ENCODE data around the gene EPHA3. TPM values are rescaled to one million over a fixed set of nuclear protein-coding genes. Genes with fewer than 3 reads are reported as not detected.

Gene EPHA3
- total RNA-seq, 1 experiment from 2014 or later = 1.2 TPM

- no peak for DNase-seq (ENCODE audit: low spot score)
- in situ Hi-C loops (cut with HindIII; ENCODE audit: low sequenced_read_pairs) = no loop called here
Measured at GRCh38 chr3:89268059-89268458, 160.6 kb downstream of the EPHA3 start.

- in situ Hi-C loops (cut with HindIII; ENCODE audit: low sequenced_read_pairs) = no loop called here
- DNase-seq (ENCODE audit: low spot score) = no peak
Measured at GRCh38 chr3:89270201-89270600, 162.8 kb downstream of the EPHA3 start.

DNA sequence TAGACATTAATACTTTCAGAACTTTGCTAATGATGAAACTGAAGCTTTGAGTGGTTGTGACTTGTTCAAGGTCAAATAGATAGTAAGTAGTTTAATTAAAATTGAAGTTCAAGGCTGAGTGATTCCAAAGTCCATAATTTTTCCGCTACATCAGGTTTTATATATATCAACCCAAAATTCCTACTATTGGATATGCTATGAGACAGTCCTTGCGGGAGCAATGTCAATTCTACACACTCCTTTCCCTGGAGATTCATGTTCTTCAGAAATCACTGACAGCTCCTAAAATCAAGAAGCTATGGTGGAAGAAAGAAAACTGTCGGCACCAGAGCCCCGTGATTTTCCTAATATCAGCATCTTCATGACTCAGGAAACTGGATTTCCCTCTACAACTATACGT is 167.6 kb downstream of the EPHA3 start:
- in situ Hi-C loops (cut with HindIII; ENCODE audit: low sequenced_read_pairs) = no loop called here
- DNase-seq (ENCODE audit: low spot score) = no peak

DNA sequence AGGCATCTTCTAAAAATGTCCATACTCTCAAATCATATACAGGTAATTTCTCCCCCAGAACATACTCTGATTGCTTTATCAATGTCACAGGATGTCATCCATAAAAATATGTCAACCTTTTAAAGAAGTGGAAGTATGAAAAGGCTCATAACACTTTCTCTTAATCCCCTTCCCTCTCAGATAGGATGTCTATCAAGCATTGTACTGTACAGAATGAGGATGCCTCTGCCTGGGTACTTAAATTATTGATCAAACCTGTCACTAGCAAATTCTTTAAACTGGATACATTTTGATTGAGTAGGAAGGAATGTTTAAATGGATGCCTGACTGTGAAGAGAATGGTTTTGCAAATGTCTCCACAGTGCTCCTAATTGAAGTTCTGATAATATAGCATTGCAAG is 168.7 kb downstream of the EPHA3 start:
- no peak for DNase-seq (ENCODE audit: low spot score)
- in situ Hi-C loops (cut with HindIII; ENCODE audit: low sequenced_read_pairs) = no loop called here

DNA sequence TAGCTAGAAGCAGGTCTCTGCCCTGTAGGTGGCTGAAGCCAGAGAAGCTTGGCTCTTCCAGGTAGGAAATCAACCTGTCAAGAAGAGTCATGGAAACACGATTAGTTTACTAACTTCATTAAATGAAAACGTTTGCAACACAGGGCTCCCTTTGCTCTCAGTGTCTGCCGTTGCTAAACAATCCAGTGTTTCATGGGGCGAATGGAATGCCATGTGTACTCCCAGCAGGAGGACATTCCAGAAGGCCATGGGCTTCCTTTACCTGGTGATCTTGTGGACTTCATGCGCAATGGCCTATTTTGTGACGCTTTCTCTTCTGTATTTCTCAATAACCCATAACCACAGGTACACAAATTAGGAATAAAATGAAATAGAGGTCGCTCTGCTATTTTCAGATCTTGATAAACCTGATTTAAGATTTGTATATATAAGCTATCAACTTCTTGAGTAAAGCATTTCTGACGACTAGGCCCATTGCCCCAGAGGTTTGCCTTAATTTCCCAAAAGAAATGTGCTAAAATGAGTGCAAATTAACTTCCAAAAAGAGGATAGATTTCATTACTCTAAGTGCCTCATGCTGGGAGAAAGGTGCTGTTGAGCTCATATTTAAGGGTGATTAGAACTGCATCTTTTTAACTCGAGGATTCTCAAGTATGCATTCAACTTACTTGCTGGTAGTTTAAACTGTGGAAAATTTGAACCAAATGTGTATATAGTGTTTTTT is 171.0 kb downstream of the EPHA3 start:
- in situ Hi-C loops (cut with HindIII; ENCODE audit: low sequenced_read_pairs) = no loop called here
- no peak for DNase-seq (ENCODE audit: low spot score)

GRCh38 chr3:89280301-89280700 is 172.9 kb downstream of the EPHA3 start:
- DNase-seq (ENCODE audit: low spot score) = no peak
- in situ Hi-C loops (cut with HindIII; ENCODE audit: low sequenced_read_pairs) = no loop called here

DNA sequence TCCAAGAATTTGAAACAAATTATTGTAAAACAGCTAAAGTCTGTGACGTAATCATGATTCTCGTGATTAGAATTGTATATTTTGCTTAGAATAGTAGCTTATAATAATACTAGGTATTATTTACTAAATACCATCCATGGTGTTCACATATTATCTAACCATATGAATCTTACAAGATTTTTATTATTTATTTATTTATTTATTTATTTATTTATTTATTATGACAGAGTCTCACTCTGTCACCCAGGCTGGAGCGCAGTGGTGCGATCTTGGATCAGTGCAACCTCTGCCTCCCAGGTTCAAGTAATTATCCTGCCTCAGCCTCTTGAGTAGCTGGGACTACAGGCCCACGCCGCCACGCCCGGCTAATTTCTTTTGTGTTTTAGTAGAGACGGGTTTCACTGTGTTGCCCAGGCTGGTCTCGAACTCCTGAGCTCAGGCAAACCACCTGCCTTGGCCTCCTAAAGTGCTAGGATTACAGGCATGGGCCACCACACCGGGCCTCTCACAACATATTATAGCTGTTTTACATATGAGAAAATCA is 173.5 kb downstream of the EPHA3 start:
- in situ Hi-C loops (cut with HindIII; ENCODE audit: low sequenced_read_pairs) = no loop called here

GRCh38 chr3:89287902-89288508 is 180.6 kb downstream of the EPHA3 start:
- in situ Hi-C loops (cut with HindIII; ENCODE audit: low sequenced_read_pairs) = no loop called here
- no peak for DNase-seq (ENCODE audit: low spot score)

More for the DNA sequence above, 173.5 kb downstream of the EPHA3 start:
- DNase-seq (ENCODE audit: low spot score) = no peak

DNA sequence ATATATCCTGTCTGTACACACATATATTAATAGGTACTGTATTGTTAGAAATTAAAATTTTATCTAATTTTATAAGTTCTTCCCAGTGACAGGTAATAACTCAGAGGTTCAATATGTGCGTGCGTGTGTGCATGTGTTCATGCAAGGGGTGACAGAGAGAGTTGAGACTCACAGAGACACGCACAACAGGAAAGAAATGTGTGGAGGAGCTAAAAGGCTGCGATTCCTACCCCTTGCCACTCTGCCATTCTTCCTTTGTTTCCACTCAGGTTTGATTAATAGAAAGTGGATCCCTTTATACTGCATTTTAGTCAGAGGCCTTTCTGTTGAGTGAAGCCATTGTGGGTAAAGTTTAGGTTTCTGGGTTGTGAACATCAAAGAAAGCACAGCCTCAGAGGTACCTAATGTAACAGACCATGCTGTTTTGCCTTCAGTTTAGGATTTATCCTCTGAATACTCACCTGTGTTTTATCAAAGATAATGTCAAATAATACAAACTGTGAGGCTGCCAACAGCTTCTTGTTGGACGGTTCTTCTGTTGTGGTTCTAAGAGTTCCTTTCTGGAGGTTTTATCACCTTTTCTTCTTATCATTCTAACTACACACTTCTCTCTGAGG is 182.3 kb downstream of the EPHA3 start:
- in situ Hi-C loops (cut with HindIII; ENCODE audit: low sequenced_read_pairs) = no loop called here
- no peak for DNase-seq (ENCODE audit: low spot score)

DNA sequence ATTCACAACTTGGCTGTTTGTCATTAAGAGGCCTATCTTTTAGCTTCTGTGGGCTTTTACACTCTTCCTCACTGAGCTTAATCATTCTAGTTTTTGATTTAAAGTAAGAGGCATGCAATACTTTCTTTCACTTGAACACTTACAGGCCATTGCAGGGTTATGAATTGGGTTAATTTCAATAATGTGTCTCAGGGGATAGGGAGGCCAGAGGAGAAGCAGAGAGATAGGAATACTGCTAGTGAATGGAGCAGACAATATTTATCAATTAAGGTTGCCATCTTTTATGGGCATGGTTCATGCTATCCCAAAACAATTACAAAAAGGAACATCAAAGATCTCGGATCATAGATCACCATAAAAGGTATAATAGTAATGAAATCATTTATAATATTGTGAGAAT is 189.8 kb downstream of the EPHA3 start:
- no peak for DNase-seq (ENCODE audit: low spot score)
- in situ Hi-C loops (cut with HindIII; ENCODE audit: low sequenced_read_pairs) = no loop called here

GRCh38 chr3:89300526-89300925 is 193.1 kb downstream of the EPHA3 start:
- in situ Hi-C loops (cut with HindIII; ENCODE audit: low sequenced_read_pairs) = no loop called here
- no peak for DNase-seq (ENCODE audit: low spot score)

- no peak for DNase-seq (ENCODE audit: low spot score)
- in situ Hi-C loops (cut with HindIII; ENCODE audit: low sequenced_read_pairs) = no loop called here
Measured at GRCh38 chr3:89300981-89301380, 193.6 kb downstream of the EPHA3 start.

DNA sequence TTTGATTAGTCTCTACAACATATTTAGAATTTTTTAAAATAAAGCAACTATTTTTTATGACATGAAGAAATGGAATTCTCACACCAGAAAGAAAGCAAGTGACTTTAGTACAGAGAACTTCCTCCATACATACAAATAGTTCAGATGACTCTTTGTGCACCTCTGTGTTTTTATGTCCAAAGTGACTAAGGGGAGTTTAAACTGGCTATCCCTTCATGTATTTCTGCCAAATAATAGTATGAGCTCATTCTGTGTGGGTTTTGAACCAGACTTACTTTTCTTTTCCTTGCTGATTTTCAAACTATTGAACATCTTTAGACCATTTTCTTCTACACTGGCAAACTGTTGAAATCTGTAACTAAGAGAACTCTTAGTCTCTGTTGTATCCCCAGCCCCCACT is 196.3 kb downstream of the EPHA3 start:
- DNase-seq (ENCODE audit: low spot score) = no peak
- in situ Hi-C loops (cut with HindIII; ENCODE audit: low sequenced_read_pairs) = no loop called here

- no peak for DNase-seq (ENCODE audit: low spot score)
- in situ Hi-C loops (cut with HindIII; ENCODE audit: low sequenced_read_pairs) = no loop called here
Measured at GRCh38 chr3:89306540-89306939, 199.1 kb downstream of the EPHA3 start.

DNA sequence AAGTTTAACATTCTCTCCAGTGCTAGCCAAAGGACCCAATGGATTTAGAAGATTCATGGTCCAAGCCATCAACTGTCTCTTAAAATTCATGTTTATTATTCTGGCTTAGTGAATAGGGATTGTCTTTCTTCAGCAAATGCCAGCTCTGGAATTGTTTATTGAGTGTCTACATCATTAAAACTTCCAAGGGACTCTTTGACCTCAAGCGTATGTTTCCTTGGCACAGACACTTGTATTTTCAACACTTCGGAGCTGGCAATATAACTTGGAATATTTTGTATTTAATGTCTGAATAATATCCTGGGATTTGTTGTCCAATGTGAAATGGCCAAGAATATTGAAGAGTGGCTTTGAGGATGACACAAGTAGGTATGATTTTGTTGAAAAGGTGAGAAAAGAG is 204.2 kb downstream of the EPHA3 start:
- in situ Hi-C loops (cut with HindIII; ENCODE audit: low sequenced_read_pairs) = no loop called here

GRCh38 chr3:89312141-89312540 is 204.7 kb downstream of the EPHA3 start:
- no peak for DNase-seq (ENCODE audit: low spot score)
- in situ Hi-C loops (cut with HindIII; ENCODE audit: low sequenced_read_pairs) = no loop called here

More for the DNA sequence above, 204.2 kb downstream of the EPHA3 start:
- no peak for DNase-seq (ENCODE audit: low spot score)

GRCh38 chr3:89314454-89315098 is 207.2 kb downstream of the EPHA3 start:
- in situ Hi-C loops (cut with HindIII; ENCODE audit: low sequenced_read_pairs) = no loop called here
- no peak for DNase-seq (ENCODE audit: low spot score)

DNA sequence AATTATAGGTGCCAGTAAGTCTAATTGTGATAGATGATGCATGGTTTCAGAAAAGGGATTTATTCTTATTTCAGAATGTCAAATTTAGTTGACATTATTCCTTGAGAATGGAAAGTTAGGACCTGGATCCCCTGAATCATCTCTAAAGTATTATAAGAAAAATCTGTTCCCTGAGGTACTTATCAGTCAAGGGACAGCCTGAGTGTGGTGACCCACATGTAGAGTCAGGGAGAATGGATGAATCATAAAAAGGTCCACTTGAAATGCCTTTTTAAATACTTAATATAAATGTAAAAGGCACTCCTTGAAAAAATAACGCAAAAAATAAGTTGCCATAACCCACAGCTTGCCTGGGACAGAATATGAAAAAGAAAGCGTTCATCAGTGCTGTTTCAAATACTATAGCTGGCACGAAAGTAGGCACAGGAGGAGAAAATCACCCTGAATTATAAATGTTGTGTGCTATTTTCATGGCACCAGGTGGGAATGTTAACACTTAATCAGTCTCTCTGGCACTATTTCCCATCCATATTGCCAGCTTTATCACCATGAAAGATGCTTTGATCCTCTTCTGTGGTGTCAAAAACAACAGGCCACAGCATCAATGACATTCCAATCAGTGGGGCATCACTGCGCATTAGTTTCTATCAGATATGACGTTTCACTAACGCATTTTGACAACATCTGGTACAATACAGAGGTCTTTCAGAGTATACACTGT is 208.5 kb downstream of the EPHA3 start:
- in situ Hi-C loops (cut with HindIII; ENCODE audit: low sequenced_read_pairs) = no loop called here
- DNase-seq (ENCODE audit: low spot score) = no peak

- in situ Hi-C loops (cut with HindIII; ENCODE audit: low sequenced_read_pairs) = no loop called here
- DNase-seq (ENCODE audit: low spot score) = no peak
Measured at GRCh38 chr3:89320186-89320585, 212.8 kb downstream of the EPHA3 start.

All from G401 (cell line).